ENCODE measurements around the gene COL23A1.

- TF ChIP-seq POLR2AphosphoS5 (IDR thresholded peaks at IDR 0.05) (no peak), CTCF (IDR thresholded peaks at IDR 0.05) (no peak), POLR2A (IDR thresholded peaks at IDR 0.05; ENCODE audit: low read depth) (no peak), EP300 (IDR thresholded peaks at IDR 0.05) (no peak)
These were observed 12.8 kb downstream of the COL23A1 start for GRCh38 chr5:178577376-178577839.
